WERI-Rb-1 (cell line): ENCODE results near the gene ABHD12B.
"Not testable (repeated sequence)": the region's sequence is repeated elsewhere in the genome, so short reads cannot be mapped to it uniquely, and the experiment has no call there.

ENCODE experiments used
- DNase-seq: peaks from one replicate; pipeline ENCODE4 v3.0.0-alpha.2; 2020
- H3K27ac ChIP-seq: fragments of 250-450 bp; sonication (Bioruptor Pico); 2 replicates; pipeline ENCODE4 v1.5.1; 2020; ENCODE audit warnings: mild to moderate bottlenecking, moderate library complexity
- H3K27me3 ChIP-seq: fragments of 250-450 bp; sonication (Bioruptor Pico); 2 replicates; pipeline ENCODE4 v1.5.1; 2021; ENCODE audit warnings: mild to moderate bottlenecking, low read depth, moderate library complexity; ENCODE audit not compliant: insufficient read depth, severe bottlenecking
- H3K36me3 ChIP-seq: fragments of 250-450 bp; sonication (Bioruptor Pico); 2 replicates; pipeline ENCODE4 v1.5.1; 2020; ENCODE audit warnings: mild to moderate bottlenecking, moderate library complexity
- H3K4me3 ChIP-seq: 2 replicates; pipeline ENCODE4 v1.5.1; 2011; ENCODE audit warnings: low read depth, mild to moderate bottlenecking, control low read depth, low read length
- H3K9me3 ChIP-seq: fragments of 250-450 bp; sonication (Bioruptor Pico); 2 replicates; pipeline ENCODE4 v1.5.1; 2021; ENCODE audit warnings: mild to moderate bottlenecking, moderate library complexity; ENCODE audit not compliant: severe bottlenecking
- TF ChIP-seq, protein P1 (sequence below): IDR thresholded peaks from 2 replicates; pipeline ENCODE4 v1.5.1; 2011; ENCODE audit warnings: low read depth, mild to moderate bottlenecking, control low read depth, inconsistent platforms, low read length

ABHD12B gene

DNA sequence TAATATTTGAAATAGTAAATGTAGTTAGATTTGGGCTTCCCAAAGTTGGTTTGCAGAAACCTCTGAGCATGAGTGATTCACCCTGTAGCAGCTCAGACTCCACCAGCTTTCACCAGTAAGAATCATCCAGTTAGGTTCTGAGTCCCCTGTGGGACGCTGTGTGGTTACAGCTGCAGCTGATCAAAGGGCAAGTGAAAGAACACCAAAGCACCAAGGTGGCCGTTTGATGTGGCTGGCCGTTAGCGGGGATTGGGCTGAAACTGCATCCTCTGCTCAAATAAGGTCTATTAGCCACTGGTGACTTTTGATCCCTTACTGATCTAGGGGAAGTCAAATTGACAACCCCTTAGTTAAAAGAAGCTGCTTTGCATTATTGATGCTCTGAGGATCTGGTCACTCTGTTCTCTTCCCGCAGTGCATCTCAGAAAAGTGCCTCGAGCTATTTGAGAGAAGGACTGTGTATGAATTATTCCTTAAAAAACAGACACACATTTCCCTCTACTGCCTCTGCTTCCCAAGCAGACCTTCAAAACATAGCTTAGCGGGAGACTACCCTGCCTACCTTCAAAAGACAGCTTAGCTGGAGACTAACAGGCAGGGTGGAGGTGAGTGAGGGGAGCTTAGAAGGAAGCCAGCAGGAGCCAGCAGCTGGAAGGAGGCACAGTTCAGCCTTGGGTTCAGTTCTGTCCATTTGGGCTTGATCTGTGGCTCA is 3.7 kb downstream of the ABHD12B start:
- Histone ChIP-seq H3K9me3 (no peaks in the 10 kb centered on the region), H3K4me3 (no peak overlapping the region), H3K27ac (no peak overlapping the region), H3K36me3 (no peaks in the 10 kb centered on the region), H3K27me3 (no peaks in the 10 kb centered on the region)
- DNase-seq, result peak; percentile 20
- TF ChIP-seq, protein P1, sequence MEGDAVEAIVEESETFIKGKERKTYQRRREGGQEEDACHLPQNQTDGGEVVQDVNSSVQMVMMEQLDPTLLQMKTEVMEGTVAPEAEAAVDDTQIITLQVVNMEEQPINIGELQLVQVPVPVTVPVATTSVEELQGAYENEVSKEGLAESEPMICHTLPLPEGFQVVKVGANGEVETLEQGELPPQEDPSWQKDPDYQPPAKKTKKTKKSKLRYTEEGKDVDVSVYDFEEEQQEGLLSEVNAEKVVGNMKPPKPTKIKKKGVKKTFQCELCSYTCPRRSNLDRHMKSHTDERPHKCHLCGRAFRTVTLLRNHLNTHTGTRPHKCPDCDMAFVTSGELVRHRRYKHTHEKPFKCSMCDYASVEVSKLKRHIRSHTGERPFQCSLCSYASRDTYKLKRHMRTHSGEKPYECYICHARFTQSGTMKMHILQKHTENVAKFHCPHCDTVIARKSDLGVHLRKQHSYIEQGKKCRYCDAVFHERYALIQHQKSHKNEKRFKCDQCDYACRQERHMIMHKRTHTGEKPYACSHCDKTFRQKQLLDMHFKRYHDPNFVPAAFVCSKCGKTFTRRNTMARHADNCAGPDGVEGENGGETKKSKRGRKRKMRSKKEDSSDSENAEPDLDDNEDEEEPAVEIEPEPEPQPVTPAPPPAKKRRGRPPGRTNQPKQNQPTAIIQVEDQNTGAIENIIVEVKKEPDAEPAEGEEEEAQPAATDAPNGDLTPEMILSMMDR, result no peak

DNA sequence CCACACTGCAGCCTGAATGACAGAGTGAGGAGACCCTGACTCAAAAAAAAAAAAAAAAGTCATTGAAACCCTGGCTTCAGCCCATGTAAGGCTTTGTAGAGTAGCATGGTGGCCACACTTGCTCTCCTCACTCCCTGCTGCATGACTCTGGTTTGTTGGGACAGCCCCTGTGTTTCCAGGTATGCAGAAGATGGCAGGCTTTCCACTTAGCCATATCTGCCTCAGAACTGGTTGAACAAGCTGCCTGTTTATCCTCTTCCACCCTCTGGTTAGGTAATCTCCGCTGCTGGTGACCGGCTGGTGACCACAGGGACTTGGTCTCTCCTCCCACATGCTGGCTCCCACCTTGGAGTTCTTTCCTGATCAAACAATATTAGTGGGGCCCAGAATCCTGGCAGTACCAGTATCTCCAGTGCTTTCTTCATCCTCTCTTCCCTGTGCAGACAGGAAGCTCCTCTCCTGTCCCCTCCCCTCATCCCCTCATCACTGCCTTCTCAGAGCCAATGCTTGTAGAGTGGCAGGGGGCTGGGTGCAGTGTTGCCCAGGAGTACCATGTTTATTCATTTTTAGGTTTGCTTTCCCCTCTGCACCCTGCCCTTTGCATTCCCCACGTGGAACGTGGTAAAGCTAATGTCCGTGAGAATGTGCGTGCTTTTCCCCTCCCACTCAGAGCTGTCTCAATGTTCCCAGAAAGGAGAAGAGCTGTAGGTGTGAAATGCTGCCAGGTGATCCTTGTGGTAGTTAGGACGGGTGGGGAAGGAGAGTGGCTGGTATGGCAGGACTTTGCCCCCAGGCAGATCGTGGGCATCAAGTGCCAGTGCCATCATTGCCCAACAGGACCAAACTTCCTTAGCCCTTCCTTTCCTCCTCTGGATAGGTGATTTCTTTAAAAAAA is 11.3 kb downstream of the ABHD12B start:
- Histone ChIP-seq H3K27ac (no peak overlapping the region), H3K36me3 (no peaks in the 10 kb centered on the region), H3K4me3 (no peak overlapping the region), H3K27me3 (no peaks in the 10 kb centered on the region), H3K9me3 (no peaks in the 10 kb centered on the region)
- TF ChIP-seq, protein P1, result no peak
- DNase-seq, result no peak

DNA sequence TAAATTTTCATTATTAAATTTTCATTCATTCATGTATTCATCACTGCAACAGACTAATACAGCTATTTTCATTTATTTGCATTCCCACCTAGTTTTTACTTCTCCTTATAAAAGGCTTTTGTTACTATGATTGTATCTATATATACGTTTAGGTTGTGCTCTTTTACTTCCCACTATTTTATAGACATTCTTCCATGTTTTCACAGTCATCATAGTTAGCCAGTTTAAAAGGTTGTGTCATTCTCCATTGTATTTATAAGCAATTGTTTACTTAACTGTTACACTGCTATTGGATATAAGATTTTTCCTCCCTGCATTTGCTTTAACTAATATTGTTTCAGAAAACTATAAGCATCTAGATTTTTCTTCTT is 12.0 kb downstream of the ABHD12B start:
- H3K4me3 ChIP-seq, result no peak overlapping the region
- no peaks in the 10 kb centered on the region for H3K27me3 ChIP-seq
- TF ChIP-seq, protein P1, result no peak
- no peak for DNase-seq
- no peaks in the 10 kb centered on the region for H3K36me3 ChIP-seq
- no peaks in the 10 kb centered on the region for H3K9me3 ChIP-seq
- no peak overlapping the region for H3K27ac ChIP-seq

DNA sequence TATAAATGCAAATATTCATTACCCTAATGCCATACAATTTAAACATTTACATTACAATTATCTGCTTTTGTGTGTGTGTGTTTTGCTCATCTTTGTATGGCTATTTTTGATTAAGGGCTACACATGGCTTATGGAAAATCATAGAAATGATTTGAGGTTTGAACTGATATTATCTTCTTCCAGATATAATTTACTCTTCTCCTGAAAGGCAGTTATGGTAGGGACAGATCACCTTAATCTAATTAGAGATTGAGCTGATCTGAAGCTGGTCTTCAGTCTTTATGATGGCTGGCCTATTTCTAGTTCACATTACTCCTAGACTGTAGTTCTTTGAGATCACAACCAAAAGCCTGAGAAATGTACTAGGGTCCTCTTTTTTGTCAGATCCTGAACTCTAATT is 15.6 kb downstream of the ABHD12B start:
- Histone ChIP-seq H3K27ac (no peak overlapping the region), H3K36me3 (no peaks in the 10 kb centered on the region), H3K9me3 (no peaks in the 10 kb centered on the region), H3K27me3 (no peaks in the 10 kb centered on the region), H3K4me3 (no peak overlapping the region)
- DNase-seq, result no peak
- TF ChIP-seq, protein P1, result no peak

DNA sequence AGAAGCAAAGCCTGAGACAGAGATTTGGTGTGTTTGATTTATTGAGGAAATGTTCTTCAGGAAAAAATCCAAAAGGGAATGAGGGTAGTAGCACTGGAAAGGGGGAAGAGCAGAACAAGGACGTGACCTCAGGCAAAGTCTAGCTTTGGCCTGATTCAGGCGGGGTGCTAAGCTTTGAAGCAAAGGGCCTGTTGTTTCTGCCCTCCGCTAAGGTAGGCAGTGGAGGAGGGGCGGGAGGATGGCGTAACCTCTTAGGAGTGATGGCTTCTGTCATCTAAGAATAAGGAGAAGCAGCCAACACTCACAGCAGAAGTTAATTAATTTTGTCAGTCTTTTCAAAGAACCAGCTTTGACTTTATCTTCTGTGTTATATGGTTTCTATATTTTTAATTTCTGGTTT is 20.4 kb downstream of the ABHD12B start:
- no peaks in the 10 kb centered on the region for H3K9me3 ChIP-seq
- DNase-seq, result peak; percentile 17
- TF ChIP-seq, protein P1, result no peak
- H3K36me3 ChIP-seq, result no peaks in the 10 kb centered on the region
- no peak overlapping the region for H3K4me3 ChIP-seq
- H3K27ac ChIP-seq, result no peak overlapping the region
- H3K27me3 ChIP-seq, result no peaks in the 10 kb centered on the region

DNA sequence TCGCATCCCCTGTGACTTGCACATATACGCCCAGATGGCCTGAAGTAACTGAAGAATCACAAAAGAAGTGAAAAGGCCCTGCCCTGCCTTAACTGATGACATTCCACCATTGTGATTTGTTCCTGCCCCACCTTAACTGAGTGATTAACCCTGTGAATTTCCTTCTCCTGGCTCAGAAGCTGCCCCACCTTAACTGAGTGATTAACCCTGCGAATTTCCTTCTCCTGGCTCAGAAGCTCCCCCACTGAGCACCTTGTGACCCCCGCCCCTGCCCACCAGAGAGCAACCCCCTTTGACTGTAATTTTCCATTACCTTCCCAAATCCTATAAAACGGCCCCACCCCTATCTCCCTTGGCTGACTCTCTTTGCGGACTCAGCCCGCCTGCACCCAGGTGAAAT is 24.6 kb downstream of the ABHD12B start:
- H3K4me3 ChIP-seq, H3K9me3 ChIP-seq, H3K27ac ChIP-seq, DNase-seq, H3K36me3 ChIP-seq, H3K27me3 ChIP-seq: not testable (repeated sequence)

DNA sequence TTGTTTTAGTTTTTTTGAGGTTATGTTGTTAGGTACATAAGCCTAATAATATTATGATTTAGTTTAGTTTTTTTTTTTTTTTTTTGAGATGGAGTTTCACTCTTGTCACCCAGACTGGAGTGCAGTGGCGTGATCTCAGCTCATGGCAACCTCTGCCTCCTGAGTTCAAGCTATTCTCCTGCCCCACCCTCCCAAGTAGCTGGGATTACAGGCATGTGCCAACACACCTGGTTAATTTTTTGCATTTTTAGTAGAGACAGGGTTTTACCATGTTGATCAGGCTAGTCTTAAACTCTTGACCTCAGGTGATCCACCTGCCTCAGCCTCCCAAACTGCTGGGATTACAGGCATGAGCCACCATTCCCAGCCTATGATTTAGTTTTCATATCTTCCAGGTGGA is 25.2 kb downstream of the ABHD12B start:
- not testable (repeated sequence) for H3K36me3 ChIP-seq, DNase-seq, H3K27ac ChIP-seq, H3K4me3 ChIP-seq, H3K27me3 ChIP-seq, H3K9me3 ChIP-seq
